ENCODE data around the gene FOXO1.

DNA sequence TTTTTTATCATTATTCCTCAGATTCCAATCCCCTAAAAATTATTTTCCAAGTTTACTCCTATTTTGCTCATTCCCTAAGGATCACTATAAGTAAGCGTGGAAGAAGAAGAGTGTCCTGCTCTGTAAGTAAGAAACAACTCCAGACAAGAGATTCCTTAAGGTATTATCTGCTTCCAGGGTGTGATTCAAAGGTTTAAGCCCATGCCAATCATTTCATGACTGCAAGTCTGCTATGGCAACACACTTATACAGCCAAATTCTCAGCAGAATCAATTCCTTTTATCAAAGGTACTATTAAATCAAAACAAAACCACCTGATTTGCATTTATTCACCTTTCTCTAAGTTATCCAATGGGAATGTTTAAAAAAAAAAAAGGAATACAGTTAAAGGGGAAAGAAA is 43.7 kb downstream of the FOXO1 start:
- TF ChIP-seq ZNF274 (IDR thresholded peaks at IDR 0.05; ENCODE audit: low read depth, low read length) = no peak
- TF ChIP-seq YY1 (IDR thresholded peaks at IDR 0.05; ENCODE audit: insufficient read depth, insufficient read length) = no peak
- TF ChIP-seq SUZ12 (IDR thresholded peaks at IDR 0.05; ENCODE audit: extremely low read depth, insufficient read depth, insufficient read length) = no peak
